ENCODE results near the gene CRMP1. TPM values are rescaled to one million over a fixed set of nuclear protein-coding genes. Genes with fewer than 3 reads are reported as not detected.

The CRMP1 gene
- total and polyA plus RNA-seq, 2 of the 4 experiments (the other 2 are of a cell fraction): 4.1 to 7.4 TPM

DNA sequence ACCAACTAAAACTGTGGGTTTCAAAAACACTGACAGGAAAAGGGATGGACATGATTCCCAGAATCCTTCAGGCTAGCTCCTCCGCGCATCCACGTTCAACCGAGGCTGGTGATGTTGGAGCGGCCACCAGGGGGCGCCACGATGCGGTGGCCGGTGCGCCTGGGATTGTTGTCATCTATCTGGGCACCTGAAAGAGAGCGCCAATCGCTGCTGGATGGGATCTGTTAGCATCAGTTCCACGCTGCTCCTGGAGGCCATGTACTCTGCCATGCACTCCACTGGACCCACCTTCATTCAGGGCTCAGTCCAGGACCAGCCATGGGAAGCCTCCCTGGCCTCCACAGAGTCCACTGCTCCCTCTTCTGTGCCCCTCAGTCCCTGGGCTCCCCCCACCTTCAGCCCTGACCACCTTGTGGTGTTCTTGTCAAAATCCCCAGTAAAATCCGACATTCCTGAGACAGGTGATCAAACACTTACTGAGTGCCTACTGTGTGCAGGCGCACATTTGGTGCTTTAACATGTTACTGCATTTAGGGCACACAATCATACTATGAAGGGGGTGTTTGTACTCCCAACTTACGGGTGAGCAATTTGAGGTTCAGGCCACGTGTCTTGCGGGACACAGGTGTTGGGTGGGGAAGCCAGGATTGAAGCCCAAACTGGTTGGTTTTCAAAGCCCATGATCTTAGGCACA lies 71.1 kb downstream of the CRMP1 start:
- H4K8ac ChIP-seq (ENCODE audit: low read depth in 2 of 2, low read length in 2 of 2): no peak overlapping the region
- in situ Hi-C loops (cut with MboI; ENCODE audit: low sequenced_read_pairs) (no loop called here), intact Hi-C loops (cut with micrococcal nuclease) (loop anchor here (10.0 kb wide), 1 partner anchor 437 kb away; no protein-coding TSS in a partner anchor), dilution Hi-C loops (cut with HindIII; ENCODE audit: low sequenced_read_pairs, unreplicated experiment) (no loop called here)
- no peak overlapping the region for H3K18ac ChIP-seq (ENCODE audit: low read depth, low read length)
- H3K27ac ChIP-seq (ENCODE audit: insufficient read depth, low read length): no peak overlapping the region
- H2AK9ac ChIP-seq (replicated peaks; ENCODE audit: low read depth, low read length, poor library complexity): no peak overlapping the region
- H3K4me3 ChIP-seq (ENCODE audit: insufficient read depth, low read depth, low read length): no peak overlapping the region
- ATAC-seq (ENCODE audit: low read depth): no peak
- H4K20me1 ChIP-seq (ENCODE audit: insufficient read depth, low read length): peaks cover 9% of the 10 kb centered on the region; the same call in 1 of the 2 replicates
- no peaks in the 10 kb centered on the region for H3K4me1 ChIP-seq (ENCODE audit: control insufficient read depth, insufficient read depth, low read length)
- no peak overlapping the region for H2BK20ac ChIP-seq (ENCODE audit: low read depth, low read length)
- H3K23ac ChIP-seq (ENCODE audit: low read depth, low read length): no peak overlapping the region
- no peak overlapping the region for H2BK120ac ChIP-seq (ENCODE audit: low read depth, low read length)
- peaks cover 8% of the 10 kb centered on the region; the same call in 1 of the 2 replicates for H3K9me1 ChIP-seq (ENCODE audit: insufficient read depth, low read length)
- POLR2A ChIA-PET (ENCODE audit: unreplicated experiment): interaction anchor here (0.6 kb wide), 1 partner anchor 89 kb away, joined by 7 read pairs; no protein-coding TSS in a partner anchor
- DNase-seq: no peak
- H2AK5ac ChIP-seq (ENCODE audit: low read depth, low read length): no peak overlapping the region
- H4K91ac ChIP-seq (ENCODE audit: insufficient read depth, low read depth, low read length): no peak overlapping the region
- no peak overlapping the region for H2AFZ ChIP-seq (replicated peaks; ENCODE audit: low read length, poor library complexity)
- H3K9me3 ChIP-seq (ENCODE audit: control insufficient read depth, insufficient read depth, low read length): no peaks in the 10 kb centered on the region
- H3K27me3 ChIP-seq (ENCODE audit: control insufficient read depth, insufficient read depth, low read length): no peaks in the 10 kb centered on the region
- H3K36me3 ChIP-seq (ENCODE audit: control insufficient read depth, insufficient read depth, low read length): peaks cover 56% of the 10 kb centered on the region
- no peak overlapping the region for H3K14ac ChIP-seq (replicated peaks; ENCODE audit: low read depth, low read length)
- no peak overlapping the region for H2BK5ac ChIP-seq (ENCODE audit: low read depth, low read length, poor library complexity, severe bottlenecking)
- TF ChIP-seq SMC3 (IDR thresholded peaks at IDR 0.05; ENCODE audit: low read depth, low read length) (no peak), RAD21 (IDR thresholded peaks at IDR 0.05; ENCODE audit: low read length) (0 out of 2 replicates have a peak, but pooled peaks have one; percentile 5)
- TF ChIP-seq, protein P1, sequence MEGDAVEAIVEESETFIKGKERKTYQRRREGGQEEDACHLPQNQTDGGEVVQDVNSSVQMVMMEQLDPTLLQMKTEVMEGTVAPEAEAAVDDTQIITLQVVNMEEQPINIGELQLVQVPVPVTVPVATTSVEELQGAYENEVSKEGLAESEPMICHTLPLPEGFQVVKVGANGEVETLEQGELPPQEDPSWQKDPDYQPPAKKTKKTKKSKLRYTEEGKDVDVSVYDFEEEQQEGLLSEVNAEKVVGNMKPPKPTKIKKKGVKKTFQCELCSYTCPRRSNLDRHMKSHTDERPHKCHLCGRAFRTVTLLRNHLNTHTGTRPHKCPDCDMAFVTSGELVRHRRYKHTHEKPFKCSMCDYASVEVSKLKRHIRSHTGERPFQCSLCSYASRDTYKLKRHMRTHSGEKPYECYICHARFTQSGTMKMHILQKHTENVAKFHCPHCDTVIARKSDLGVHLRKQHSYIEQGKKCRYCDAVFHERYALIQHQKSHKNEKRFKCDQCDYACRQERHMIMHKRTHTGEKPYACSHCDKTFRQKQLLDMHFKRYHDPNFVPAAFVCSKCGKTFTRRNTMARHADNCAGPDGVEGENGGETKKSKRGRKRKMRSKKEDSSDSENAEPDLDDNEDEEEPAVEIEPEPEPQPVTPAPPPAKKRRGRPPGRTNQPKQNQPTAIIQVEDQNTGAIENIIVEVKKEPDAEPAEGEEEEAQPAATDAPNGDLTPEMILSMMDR (conservative IDR thresholded peaks at IDR 0.05; ENCODE audit: low read depth, low read length): peak; percentile 46
- CTCF ChIA-PET: interaction anchor here (0.6 to 0.8 kb wide), 2 partner anchors 9 to 18 kb away, joined by 3 to 5 read pairs; no protein-coding TSS in a partner anchor
- H4K5ac ChIP-seq (ENCODE audit: low read depth, low read length): no peak overlapping the region
- H3K9ac ChIP-seq (ENCODE audit: low read depth, low read length): no peak overlapping the region
- no peak overlapping the region for H3K4ac ChIP-seq (ENCODE audit: low read depth, low read length)
- peaks cover 3 to 13% of the 10 kb centered on the region in 2 experiments; a peak in 2 of 4 replicates for H3K79me1 ChIP-seq (ENCODE audit: low read depth in 1 of 2, low read length in 2 of 2)
- no peak overlapping the region for H3K4me2 ChIP-seq (ENCODE audit: low read depth, low read length)
- no peak overlapping the region for H3K56ac ChIP-seq (ENCODE audit: extremely low read depth, insufficient read depth, low read length)
- WGBS, 2 experiments (ENCODE audit: extremely low coverage in 2 of 2, insufficient read length in 1 of 2): 62% methylated on average over 7 of the region's 18 CpGs; no CpG with 5 or more reads in 1 of the 2 experiments
- no peak overlapping the region for H2BK15ac ChIP-seq (ENCODE audit: low read depth, low read length)
- no TSS peak for BruUV-seq (replicated peaks)
